GM21360 (cell line): ENCODE data around the gene BCR.
A peak's percentile ranks its signal among the peaks of the same experiment; 100 is the strongest.
"Not testable (repeated sequence)": the region's sequence is repeated elsewhere in the genome, so short reads cannot be mapped to it uniquely, and the experiment has no call there.

Experiments
- ATAC-seq: cut with Tn5 transposase; IDR thresholded peaks from one replicate; pipeline ENCODE4 v1.9.1; 2021; ENCODE audit warnings: mild to moderate bottlenecking, moderate library complexity; ENCODE audit not compliant: unreplicated experiment

BCR gene

DNA sequence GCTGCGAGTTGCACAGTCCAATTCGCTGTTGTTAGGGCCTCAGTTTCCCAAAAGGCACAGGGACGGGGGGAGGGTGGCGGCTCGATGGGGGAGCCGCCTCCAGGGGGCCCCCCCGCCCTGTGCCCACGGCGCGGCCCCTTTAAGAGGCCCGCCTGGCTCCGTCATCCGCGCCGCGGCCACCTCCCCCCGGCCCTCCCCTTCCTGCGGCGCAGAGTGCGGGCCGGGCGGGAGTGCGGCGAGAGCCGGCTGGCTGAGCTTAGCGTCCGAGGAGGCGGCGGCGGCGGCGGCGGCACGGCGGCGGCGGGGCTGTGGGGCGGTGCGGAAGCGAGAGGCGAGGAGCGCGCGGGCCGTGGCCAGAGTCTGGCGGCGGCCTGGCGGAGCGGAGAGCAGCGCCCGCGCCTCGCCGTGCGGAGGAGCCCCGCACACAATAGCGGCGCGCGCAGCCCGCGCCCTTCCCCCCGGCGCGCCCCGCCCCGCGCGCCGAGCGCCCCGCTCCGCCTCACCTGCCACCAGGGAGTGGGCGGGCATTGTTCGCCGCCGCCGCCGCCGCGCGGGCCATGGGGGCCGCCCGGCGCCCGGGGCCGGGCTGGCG, at the start of gene BCR:
Gene BCR, plus strand, starts transcription at position 209 of the 592 bp plus-strand sequence. CDS start 452 bp downstream, outside the sequence.
- ATAC-seq: no peak

DNA sequence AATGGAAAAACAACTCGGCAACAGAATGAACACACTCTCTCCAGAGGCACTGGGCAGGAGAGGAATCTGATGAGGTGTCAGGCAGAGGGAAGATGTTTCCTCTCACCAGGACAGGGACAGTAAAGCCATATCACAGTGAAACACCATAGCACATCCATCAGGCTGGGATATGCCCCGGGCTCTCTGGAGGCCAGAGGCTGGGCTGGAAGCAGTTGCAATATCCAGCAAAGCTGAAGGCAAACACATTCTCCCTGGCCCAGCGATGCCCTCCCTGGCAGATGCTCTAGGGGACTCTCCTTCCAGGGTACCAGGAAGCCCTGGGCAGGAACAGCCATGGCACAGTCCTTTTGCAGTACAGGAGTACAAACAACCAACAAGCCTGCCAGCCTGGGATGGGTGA, 49.6 kb upstream of the BCR start:
- no peak for ATAC-seq

DNA sequence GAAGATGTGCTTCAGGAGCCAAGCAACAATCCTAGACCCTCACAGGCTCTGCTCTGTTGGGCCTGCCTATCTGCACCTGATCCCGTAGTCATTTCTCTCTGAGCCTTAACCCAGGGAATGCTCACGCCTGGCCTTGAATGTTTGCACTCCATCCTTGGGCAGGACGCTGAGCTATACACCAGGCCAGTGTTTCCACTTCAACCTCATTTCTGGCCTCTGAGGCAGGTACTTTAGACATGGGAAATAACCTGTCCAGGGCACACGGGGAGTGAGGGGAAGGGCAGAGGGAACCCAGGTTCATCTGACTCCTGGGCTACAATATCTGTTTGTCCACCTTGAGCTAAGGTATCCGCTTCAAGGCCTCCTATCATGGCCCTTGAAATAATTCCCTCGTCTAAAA, 48.4 kb upstream of the BCR start:
- ATAC-seq: no peak

DNA sequence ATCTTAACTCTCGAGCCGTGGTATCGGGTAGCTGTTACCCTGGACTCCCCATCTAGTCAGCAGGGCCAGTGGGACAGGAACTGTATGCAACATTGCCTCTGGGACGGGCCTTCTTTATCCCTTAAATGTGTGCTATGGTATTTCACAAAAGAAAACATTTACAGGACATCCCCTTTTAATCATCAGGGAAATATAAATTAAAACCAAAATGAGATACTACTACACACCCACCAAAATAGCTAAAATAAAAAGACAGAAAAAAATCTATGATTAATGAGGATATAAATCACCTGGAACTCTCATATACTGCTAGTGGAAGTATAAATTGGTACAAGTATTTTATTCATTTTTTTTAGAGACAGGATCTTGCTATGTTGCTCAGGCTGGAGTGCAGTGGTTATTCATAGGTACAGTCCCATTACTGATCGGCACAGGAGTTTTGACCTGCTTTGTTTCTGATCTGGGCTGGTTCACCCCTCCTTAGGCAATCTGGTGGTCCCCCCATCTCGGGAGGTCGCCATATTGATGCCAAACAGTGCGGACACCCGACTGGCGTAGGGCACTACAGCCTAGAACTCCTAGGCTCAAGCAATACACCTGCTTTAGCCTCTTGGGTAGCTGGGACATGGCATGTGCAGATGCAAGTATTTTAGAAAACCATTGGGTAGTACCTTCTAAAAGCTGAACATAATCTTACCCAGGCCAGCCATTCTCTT, 47.8 kb upstream of the BCR start:
- ATAC-seq: no peak

DNA sequence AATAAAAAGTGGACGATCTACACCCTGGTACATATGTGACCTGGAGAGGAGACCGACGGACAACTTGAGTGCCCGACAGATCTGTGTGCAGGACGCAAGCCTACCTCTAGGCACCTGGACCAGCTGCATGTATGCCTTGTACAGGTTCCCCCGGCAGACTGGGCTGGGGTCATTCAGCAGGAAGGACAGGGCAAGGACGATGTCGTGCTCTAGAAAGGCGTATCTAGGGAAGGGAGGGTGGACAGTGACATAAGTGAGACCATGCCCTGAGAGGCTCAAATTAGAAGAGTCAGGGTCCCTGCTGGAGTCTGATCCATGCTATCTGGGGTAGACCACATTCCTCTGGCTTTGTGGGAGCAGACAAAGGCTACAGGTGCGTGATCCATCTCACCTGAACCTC, 46.4 kb upstream of the BCR start:
- no peak for ATAC-seq

DNA sequence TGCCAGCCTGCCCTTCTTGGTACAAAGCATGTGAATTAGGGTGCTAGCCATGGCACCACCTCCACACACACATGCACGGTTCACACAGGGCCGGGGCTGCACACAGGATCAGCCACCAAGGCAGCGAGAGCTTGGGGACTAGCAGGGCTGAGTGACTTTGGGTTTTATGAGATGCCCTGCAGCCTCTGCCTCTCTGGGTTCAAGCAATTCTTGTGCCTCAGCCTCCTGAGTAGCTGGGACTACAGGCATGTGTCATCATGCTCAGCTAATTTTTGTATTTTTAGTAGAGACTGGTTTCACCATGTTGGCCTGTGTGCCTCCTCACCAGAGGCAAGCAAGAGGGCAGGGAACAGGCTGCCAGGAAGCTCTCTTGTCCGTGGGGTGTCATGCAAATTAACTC, 43.3 kb upstream of the BCR start:
- not testable (repeated sequence) for ATAC-seq

DNA sequence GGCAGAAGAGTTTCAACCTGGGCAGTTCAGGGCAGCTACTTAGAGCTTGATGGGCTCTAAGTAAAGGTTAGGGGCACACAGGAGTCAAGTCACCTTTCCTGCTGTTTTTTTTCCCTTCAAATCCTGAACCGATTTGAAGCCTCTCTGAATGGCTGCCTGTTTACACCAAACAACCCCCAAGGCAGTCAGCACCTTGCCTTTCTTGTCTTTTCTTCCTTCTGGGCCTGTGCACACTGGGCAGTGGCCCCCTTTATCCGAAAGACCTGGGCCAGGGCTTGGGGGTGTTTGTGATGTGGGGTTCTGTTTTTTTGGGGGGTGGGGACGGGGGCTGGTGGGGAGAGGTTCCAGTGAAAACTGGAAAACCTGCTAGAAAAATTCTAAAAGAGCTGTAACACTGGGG, 42.8 kb upstream of the BCR start:
- ATAC-seq: no peak

DNA sequence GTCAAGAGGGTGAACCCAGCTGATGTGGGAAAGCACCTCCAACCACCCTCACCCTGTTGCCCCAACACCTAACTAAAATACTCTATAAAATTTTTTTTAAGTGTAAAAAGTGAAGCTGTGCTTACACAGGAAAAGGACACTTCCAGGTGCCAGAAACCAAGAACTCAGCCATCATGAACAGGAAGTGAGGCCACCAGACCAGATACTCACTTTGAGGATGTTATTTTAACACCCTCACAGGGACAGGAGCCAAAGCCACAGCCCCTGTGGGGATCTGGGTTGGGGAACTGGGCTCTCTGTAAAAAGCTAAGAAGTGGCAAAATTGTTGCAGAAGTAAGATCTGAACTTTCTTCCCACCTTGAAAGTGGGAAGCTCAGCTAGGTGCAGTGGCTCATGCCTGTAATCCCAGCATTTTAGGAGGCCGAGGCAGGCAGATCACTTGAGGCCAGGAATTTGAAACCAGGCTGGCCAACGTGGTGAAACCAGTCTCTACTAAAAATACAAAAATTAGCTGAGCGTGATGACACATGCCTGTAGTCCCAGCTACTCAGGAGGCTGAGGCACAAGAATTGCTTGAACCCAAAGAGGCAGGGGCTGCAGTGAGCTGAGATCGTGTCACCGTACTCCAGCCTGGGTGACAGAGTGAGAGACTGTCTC, 42.3 kb upstream of the BCR start:
- no peak for ATAC-seq

DNA sequence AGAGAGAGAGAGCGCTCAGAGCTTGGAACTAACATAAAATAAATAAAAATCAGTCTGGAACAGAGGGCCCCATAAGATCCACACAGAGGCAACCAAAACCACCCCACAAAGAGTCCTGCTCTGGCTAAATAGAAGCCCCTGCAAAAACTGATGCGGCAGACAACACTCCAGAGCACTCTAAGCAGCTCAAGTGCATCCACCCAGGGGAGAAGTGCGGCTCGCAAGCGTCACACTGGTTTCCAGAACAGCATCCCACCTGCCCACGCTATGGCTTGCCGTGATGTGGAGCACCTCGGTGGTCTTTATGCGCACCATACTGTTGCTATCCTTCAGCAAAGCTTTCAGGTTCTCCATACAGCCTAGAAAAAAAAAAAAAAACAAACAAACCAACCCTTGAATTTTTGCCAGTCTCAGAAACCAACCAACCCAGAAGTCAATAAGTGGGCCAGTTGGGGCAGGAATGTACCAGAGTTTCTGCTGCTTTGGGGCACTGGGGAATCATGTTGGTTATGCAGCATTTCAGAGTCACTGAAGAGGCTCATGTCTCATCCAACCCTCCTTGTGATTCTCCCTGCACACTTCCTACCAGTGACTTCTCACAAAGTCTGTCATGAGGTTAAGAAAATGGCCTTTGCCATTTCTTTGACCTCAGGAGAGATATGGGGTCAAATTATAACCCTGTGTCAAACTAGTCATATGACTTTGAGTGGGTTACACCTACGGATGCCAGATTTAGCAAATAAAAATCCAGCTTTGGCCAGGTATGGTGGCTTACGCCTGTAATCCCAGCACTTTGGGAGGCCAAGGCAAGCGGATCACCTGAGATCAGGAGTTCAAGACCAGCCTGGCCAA, 41.5 kb upstream of the BCR start:
- ATAC-seq: no peak

DNA sequence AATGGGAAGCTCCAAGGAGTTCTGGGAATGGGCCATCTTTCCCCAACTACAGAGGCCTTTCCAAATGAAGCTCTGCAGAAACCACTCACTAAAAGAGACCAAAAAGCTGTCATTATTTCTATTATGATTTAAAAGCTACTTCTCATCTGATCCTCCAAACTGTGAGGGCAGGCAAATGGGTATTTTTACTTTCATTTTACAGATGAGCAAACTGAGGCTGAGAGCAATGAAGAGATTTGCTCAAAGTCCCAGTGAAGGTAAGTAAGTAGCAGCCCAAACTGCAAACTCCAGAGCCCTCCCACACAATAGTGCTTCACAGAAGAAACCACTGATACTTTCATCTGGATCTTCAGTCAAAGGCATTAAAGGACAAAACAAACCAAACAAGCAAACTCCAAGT, 39.9 kb upstream of the BCR start:
- ATAC-seq: no peak

DNA sequence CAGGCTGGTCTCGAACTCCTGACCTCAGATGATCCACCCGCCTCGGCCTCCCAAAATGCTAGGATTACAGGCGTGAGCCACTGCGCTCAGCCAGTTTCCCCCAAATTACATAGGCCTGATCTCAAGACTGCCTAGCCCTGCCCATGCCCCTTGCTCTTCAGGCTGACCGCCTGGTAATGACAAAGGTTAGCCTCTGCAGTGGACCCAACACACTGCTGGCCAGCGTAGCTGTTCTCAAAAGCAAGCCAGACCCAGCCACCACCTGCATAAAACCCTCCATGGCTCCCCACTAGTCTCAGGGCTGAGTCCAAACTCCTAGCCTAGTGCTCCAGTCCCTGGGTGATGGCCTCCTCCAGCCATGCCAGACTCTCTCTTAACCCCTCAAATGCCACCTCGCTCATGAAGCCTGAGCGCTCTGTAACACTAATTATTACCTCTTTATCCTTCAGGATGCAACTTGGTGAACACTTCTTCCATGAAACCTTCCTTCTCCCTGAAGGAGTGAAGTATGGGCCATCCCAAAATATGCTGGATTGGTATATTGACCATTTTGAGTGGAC, 37.7 kb upstream of the BCR start:
- ATAC-seq: no peak

DNA sequence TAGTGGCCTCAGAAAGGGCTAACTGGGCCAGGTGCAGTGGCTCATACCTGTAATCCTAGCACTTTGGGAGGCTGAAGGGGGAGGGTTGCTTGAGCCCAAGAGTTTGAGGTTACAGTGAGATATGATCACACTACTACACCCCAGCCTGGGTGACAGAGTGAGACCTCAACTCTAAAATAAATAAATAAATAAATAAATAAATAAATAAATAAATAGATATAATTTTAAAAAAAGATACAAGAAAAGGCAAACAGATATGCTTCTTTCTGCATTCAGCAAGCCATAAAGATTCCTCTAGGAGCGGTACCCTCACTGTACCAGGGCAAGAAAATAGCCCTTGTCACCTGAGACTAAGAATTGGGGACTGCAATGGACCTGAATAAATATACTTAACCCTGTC, 37.2 kb upstream of the BCR start:
- ATAC-seq: no peak

DNA sequence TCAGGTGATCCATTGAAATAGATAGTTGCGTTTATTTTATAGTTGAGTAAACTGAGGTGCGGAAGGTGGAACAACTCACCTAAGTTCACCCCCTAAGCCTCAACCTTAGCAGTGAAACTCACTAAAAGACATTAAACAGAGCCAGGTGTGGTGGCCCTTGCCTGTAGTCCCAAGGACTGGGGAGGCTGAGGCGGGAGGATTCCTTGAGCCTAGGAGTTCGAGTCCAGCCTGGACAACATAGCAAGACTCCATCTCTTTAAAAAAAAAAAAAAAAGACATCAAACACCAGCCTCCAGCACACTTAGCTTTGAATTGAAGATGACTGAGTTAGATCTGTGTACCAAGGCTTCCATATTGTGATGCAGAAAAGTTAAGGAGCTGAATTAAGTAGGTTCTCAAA, 35.9 kb upstream of the BCR start:
- no peak for ATAC-seq

DNA sequence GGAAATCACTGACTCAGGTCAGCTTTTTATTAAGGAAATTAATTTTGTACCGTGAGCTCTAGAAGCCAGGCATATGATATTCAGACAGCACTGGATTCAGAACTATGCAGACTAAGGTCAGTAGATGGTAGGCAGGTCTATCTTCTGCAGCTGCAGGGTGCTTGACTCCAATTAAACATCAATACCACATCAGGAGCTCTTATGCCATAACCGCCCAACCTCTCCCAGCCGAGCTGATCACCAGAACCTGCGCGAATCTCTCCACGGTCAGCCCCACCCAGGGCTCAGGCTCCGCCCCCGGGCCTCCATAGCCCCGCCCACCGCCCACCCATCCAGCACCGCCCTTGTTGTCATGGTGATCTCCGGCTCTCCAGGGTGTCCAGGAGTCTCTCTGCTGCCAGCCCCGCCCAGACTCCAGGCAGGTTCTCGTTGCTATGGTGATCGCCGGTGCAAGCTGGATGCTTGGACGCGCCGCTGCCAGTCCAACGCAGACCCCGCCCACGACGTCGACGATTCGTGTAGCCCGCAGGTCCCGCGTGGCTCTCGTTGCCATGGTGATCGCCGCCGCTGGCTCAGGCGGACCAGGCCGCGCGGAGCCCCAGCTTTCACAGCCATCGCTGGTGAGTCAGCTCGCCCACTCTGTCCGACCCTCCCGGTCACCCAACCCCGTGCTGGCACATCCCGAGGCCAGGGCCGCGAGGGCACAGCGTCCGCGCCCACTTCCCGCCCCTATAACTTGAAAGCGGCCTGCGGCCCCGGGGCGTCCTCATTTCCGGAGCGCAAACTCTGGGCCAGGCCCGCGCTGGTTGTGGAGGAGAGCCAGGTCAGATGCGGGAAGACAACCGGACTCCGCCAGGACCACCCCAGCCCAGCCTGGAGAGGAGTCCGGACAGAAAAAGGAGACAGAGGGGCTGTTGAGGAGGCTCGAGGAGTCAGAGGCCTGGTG, 35.1 kb upstream of the BCR start, which contains the start of gene RAB36:
Gene RAB36, plus strand, starts transcription at position 546 of the 946 bp plus-strand sequence. CDS start 1,140 bp downstream, outside the sequence.
- peak; percentile 53 for ATAC-seq

DNA sequence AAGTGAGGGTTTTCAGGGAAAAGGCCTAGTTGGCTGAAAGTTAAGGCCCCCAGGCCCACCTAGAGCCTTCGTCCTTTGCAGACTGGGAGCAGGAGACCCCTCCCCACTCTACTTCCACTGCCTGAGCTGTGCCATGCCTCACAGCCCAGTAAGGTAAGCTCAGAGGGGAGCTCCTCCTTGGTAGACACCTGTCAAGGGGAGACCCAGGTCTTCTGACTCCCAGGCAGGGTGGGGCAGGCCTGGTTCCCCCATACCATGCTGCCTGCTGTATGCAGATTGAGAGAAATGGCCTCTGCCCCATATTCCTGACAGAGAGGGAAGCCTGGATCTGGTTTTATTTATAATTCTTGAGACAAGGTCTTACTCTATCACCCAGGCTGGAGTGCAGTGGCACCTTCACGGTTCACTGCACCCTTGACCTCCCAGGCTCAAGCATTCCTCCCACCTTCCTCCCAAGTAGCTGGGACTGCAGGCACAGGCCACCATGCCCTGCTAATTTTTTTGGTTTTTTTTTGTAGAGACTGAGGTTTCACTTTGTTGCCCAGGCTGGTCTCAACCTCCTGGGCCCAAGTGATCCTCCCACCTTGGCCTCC, 34.3 kb upstream of the BCR start:
- ATAC-seq: no peak

DNA sequence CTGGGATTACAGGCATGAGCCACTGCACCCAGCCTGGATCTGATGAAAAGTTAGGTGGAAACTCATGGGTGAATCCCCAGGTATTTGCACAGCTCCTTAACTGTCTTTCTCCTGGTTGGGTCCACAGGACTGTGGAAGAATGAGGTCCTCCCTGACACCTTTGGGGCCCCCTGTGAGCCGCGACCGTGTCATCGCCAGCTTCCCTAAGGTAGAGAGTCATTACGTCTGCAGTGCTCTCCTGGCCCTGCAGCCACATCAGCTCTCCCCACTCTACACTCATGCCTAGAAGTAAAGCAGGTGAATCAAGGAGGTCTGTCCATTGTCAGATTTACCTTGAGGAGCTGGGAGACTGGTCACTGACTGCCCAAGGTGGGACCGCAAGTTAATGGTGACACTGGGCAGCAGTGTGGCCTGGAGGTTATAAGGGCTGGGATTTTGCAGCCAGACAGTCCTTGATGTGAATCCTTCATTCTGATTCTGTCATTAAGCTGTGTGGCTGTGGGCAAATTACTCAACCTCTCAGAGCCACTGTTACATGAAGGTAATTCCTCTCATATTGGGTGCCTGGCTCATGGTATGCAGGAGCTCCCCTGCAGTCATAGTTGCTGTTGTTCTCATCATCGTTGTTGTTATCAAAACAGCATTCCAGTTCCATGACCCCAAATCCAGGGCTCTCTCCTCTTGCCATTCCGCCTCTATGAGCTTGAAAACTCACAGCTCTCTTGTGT, 33.7 kb upstream of the BCR start:
- ATAC-seq: no peak

DNA sequence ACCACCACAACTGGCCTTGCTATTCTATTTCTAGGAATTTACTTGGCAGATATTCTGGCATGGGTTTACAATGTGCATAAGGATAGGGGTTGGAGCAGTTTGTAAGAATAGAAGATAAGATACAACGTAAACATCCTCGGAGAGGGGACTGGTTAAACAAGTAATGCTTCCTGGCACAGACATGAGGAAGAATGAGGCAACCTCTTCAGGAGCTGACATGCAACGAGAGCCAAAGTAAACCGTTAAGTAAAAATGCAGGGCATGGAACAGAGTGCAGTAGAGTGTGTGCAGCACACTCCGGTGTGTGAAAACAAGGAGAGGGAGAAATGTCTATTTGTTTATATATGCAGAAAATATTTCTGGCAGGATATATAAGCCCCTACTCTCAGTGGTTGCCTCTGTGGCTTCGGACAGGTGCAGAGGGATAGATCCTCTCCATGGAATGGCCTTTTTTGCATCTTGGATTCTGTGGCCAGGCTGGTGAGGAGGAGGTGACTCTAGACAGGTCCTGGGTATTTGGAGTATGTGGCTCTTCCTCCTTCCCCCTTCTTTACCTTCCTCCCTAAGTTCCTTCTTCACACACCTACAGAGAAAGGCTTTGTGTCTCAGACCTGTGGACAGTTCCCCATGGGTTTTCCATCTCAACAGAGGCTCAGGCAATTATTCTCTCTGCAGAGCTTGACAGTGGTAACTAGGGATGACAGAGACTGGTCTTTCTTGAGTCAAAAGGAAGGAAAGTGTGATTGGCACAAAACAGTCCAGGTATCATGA, 32.5 kb upstream of the BCR start:
- ATAC-seq: no peak

DNA sequence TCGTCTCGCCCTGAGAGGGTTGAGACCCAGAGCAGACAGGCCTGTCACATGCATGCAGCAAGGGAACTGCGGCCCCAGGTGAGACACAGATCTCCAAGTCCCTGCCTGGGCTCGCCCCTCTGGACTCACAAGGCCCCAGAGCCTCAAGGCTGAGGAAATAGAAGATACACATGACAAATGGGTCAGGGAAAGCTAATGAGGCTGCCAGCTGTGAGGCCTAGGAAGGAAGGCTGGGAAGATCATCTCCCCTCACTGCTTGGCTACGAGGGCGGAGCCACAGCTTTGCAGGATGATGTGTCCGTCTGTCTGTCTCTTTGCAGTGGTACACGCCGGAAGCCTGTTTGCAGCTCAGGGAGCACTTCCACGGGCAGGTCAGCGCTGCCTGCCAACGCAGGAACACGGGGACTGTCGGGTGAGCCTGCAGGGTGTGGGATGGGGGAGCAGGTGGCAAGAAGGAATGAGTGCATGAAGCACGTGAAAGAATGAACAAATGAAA, 30.5 kb upstream of the BCR start:
- no peak for ATAC-seq
